Ammon's horn (tissue), 1 donor: ENCODE measurements around the gene OR2M5.

Experiments used
- DNase-seq: peaks from one replicate; pipeline ENCODE4 v3.0.0-alpha.2; 2016; ENCODE audit warnings: low spot score

The OR2M5 gene

GRCh38 chr1:248144513-248145198, at the start of gene OR2M5:
Gene OR2M5, plus strand, starts transcription at chr1:248145148. Its CDS starts 0 bp downstream, at chr1:248145148.
- no peak for DNase-seq

GRCh38 chr1:248098529-248098928, 46.4 kb upstream of the OR2M5 start:
- DNase-seq, result no peak

- no peak for DNase-seq
These were observed 42.1 kb upstream of the OR2M5 start for GRCh38 chr1:248102847-248103246.

GRCh38 chr1:248111157-248111556, 33.8 kb upstream of the OR2M5 start:
- DNase-seq, result no peak

GRCh38 chr1:248114890-248115289, 30.1 kb upstream of the OR2M5 start:
- no peak for DNase-seq

- DNase-seq, result no peak
These were observed 17.3 kb upstream of the OR2M5 start for GRCh38 chr1:248127653-248128052.

- no peak for DNase-seq
These were observed 8.1 kb upstream of the OR2M5 start for GRCh38 chr1:248136811-248137210.

GRCh38 chr1:248140846-248141245, 4.1 kb upstream of the OR2M5 start:
- no peak for DNase-seq

- DNase-seq, result no peak
These were observed 1.6 kb upstream of the OR2M5 start for GRCh38 chr1:248143311-248143710.

GRCh38 chr1:248152056-248152827, 7.3 kb downstream of the OR2M5 start:
- DNase-seq, result no peak

- no peak for DNase-seq
These were observed 11.0 kb downstream of the OR2M5 start for GRCh38 chr1:248155927-248156326.

GRCh38 chr1:248158758-248159157, 13.8 kb downstream of the OR2M5 start:
- DNase-seq, result no peak

GRCh38 chr1:248164031-248164430, 19.1 kb downstream of the OR2M5 start:
- no peak for DNase-seq

- DNase-seq, result no peak
These were observed 20.2 kb downstream of the OR2M5 start for GRCh38 chr1:248165186-248165585.

- no peak for DNase-seq
These were observed 29.6 kb downstream of the OR2M5 start, which contains the start of gene OR2M2 for GRCh38 chr1:248174521-248174920. Gene OR2M2, plus strand, starts transcription at chr1:248174821. Its CDS starts 5,165 bp downstream, at chr1:248179986.

GRCh38 chr1:248183996-248184395, 39.0 kb downstream of the OR2M5 start:
- DNase-seq, result no peak

GRCh38 chr1:248187363-248187762, 42.4 kb downstream of the OR2M5 start:
- no peak for DNase-seq

GRCh38 chr1:248189026-248189425, 44.1 kb downstream of the OR2M5 start:
- DNase-seq, result no peak

GRCh38 chr1:248194117-248194516, 49.2 kb downstream of the OR2M5 start:
- no peak for DNase-seq
